Skeletal muscle satellite cell (primary cell): ENCODE measurements around the gene SLC1A5.
"Not testable (repeated sequence)": the region's sequence is repeated elsewhere in the genome, so short reads cannot be mapped to it uniquely, and the experiment has no call there.

Experiments
- H3K27me3 ChIP-seq: 2 replicates; pipeline ENCODE4 v1.7.0; 2013; ENCODE audit warnings: low read length; ENCODE audit not compliant: control insufficient read depth, insufficient read depth
- H3K36me3 ChIP-seq: 2 replicates; pipeline ENCODE4 v1.7.0; 2013; ENCODE audit warnings: mild to moderate bottlenecking, control low read depth, low read length; ENCODE audit not compliant: insufficient read depth
- H3K4me1 ChIP-seq: 2 replicates; pipeline ENCODE4 v1.7.0; 2013; ENCODE audit warnings: low read length; ENCODE audit not compliant: control insufficient read depth, insufficient read depth
- H3K4me2 ChIP-seq: 2 replicates; pipeline ENCODE4 v1.7.0; 2013; ENCODE audit warnings: mild to moderate bottlenecking, low read length
- H3K4me3 ChIP-seq: 2 replicates; pipeline ENCODE4 v1.7.0; 2013; ENCODE audit warnings: low read length
- H3K9ac ChIP-seq: 2 replicates; pipeline ENCODE4 v1.7.0; 2013; ENCODE audit warnings: mild to moderate bottlenecking, low read depth, low read length, moderate library complexity
- H3K9me3 ChIP-seq: replicated peaks from 2 replicates; pipeline ENCODE4 v1.7.0; 2013; ENCODE audit warnings: mild to moderate bottlenecking, control low read depth, low read length

Gene SLC1A5

GRCh38 chr19:46818812-46819211 lies 30.4 kb upstream of the SLC1A5 start:
- Histone ChIP-seq H3K9me3 (no peaks in the 10 kb centered on the region), H3K9ac (no peak overlapping the region), H3K4me1 (peaks cover 3% of the 10 kb centered on the region), H3K36me3 (no peaks in the 10 kb centered on the region), H3K4me3 (no peak overlapping the region), H3K4me2 (no peak overlapping the region), H3K27me3 (no peaks in the 10 kb centered on the region)

- no peak overlapping the region for H3K4me3 ChIP-seq
- no peak overlapping the region for H3K9ac ChIP-seq
- no peaks in the 10 kb centered on the region for H3K4me1 ChIP-seq
- no peaks in the 10 kb centered on the region for H3K27me3 ChIP-seq
- H3K4me2 ChIP-seq, result no peak overlapping the region
- H3K36me3 ChIP-seq, result no peaks in the 10 kb centered on the region
- H3K9me3 ChIP-seq, result no peaks in the 10 kb centered on the region
Measured at GRCh38 chr19:46815833-46816627, 27.6 kb upstream of the SLC1A5 start.

GRCh38 chr19:46813839-46814358 lies 25.5 kb upstream of the SLC1A5 start:
- H3K4me3 ChIP-seq, result no peak overlapping the region
- no peaks in the 10 kb centered on the region for H3K4me1 ChIP-seq
- H3K27me3 ChIP-seq, result no peaks in the 10 kb centered on the region
- no peak overlapping the region for H3K9ac ChIP-seq
- H3K9me3 ChIP-seq, result no peaks in the 10 kb centered on the region
- no peaks in the 10 kb centered on the region for H3K36me3 ChIP-seq
- no peak overlapping the region for H3K4me2 ChIP-seq

- Histone ChIP-seq H3K9ac (no peak overlapping the region), H3K4me2 (no peak overlapping the region), H3K27me3 (no peaks in the 10 kb centered on the region), H3K9me3 (no peaks in the 10 kb centered on the region), H3K4me3 (no peak overlapping the region), H3K36me3 (no peaks in the 10 kb centered on the region), H3K4me1 (no peaks in the 10 kb centered on the region)
Measured at GRCh38 chr19:46812977-46813838, 24.8 kb upstream of the SLC1A5 start.

GRCh38 chr19:46809534-46810272 lies 21.3 kb upstream of the SLC1A5 start:
- H3K9me3 ChIP-seq, result no peaks in the 10 kb centered on the region
- H3K4me3 ChIP-seq, result no peak overlapping the region

GRCh38 chr19:46806656-46807055 lies 18.3 kb upstream of the SLC1A5 start:
- no peaks in the 10 kb centered on the region for H3K9me3 ChIP-seq
- H3K4me2 ChIP-seq, result no peak overlapping the region
- no peaks in the 10 kb centered on the region for H3K36me3 ChIP-seq

More at GRCh38 chr19:46809534-46810272, 21.3 kb upstream of the SLC1A5 start:
- H3K4me2 ChIP-seq, result no peak overlapping the region
- H3K4me1 ChIP-seq, result no peaks in the 10 kb centered on the region
- H3K9ac ChIP-seq, result no peak overlapping the region
- H3K27me3 ChIP-seq, result no peaks in the 10 kb centered on the region
- H3K36me3 ChIP-seq, result no peaks in the 10 kb centered on the region

GRCh38 chr19:46804432-46804831 lies 16.0 kb upstream of the SLC1A5 start:
- not testable (repeated sequence) for H3K36me3 ChIP-seq, H3K9me3 ChIP-seq, H3K9ac ChIP-seq, H3K4me1 ChIP-seq, H3K27me3 ChIP-seq, H3K4me2 ChIP-seq, H3K4me3 ChIP-seq

More at GRCh38 chr19:46806656-46807055, 18.3 kb upstream of the SLC1A5 start:
- Histone ChIP-seq H3K9ac (no peak overlapping the region), H3K4me1 (no peaks in the 10 kb centered on the region), H3K27me3 (no peaks in the 10 kb centered on the region), H3K4me3 (no peak overlapping the region)

GRCh38 chr19:46803555-46803954 lies 15.2 kb upstream of the SLC1A5 start:
- no peak overlapping the region for H3K4me3 ChIP-seq
- no peaks in the 10 kb centered on the region for H3K36me3 ChIP-seq
- no peaks in the 10 kb centered on the region for H3K4me1 ChIP-seq
- H3K27me3 ChIP-seq, result no peaks in the 10 kb centered on the region
- no peaks in the 10 kb centered on the region for H3K9me3 ChIP-seq
- H3K9ac ChIP-seq, result no peak overlapping the region
- no peak overlapping the region for H3K4me2 ChIP-seq

- H3K27me3 ChIP-seq, result no peaks in the 10 kb centered on the region
- H3K9me3 ChIP-seq, result no peaks in the 10 kb centered on the region
- no peak overlapping the region for H3K4me2 ChIP-seq
- H3K36me3 ChIP-seq, result no peaks in the 10 kb centered on the region
- H3K9ac ChIP-seq, result no peak overlapping the region
- no peak overlapping the region for H3K4me3 ChIP-seq
- H3K4me1 ChIP-seq, result no peaks in the 10 kb centered on the region
Measured at GRCh38 chr19:46802152-46802551, 13.8 kb upstream of the SLC1A5 start.

GRCh38 chr19:46798713-46799112 lies 10.3 kb upstream of the SLC1A5 start:
- Histone ChIP-seq H3K27me3 (no peaks in the 10 kb centered on the region), H3K4me3 (no peak overlapping the region), H3K9me3 (no peaks in the 10 kb centered on the region), H3K4me2 (no peak overlapping the region), H3K4me1 (peaks cover 10% of the 10 kb centered on the region), H3K9ac (no peak overlapping the region), H3K36me3 (no peaks in the 10 kb centered on the region)

GRCh38 chr19:46797881-46798280 lies 9.5 kb upstream of the SLC1A5 start:
- Histone ChIP-seq H3K9ac (no peak overlapping the region), H3K36me3 (no peaks in the 10 kb centered on the region), H3K4me3 (no peak overlapping the region), H3K4me1 (peaks cover 18% of the 10 kb centered on the region), H3K9me3 (no peaks in the 10 kb centered on the region), H3K4me2 (no peak overlapping the region), H3K27me3 (no peaks in the 10 kb centered on the region)
